Right lobe of liver (tissue), 4 donors: ENCODE data around the gene EXOSC7.

Source experiments
- POLR2A ChIP-seq: fragments of 450-650 bp; IDR thresholded peaks from one replicate; pipeline ENCODE4 v1.6.1; 2017; ENCODE audit warnings: antibody characterized with exemption, mild to moderate bottlenecking
- TF ChIP-seq, protein P1 (sequence below), 4 donors: fragments of 200-600 bp in 3 of 4; fragments of 450-650 bp in 1 of 4; IDR thresholded peaks; one replicate each; pipeline versions ENCODE4 v1.5.1 to v1.8.0; 2016 to 2022; ENCODE audit warnings: antibody characterized with exemption in 4 of 4, mild to moderate bottlenecking in 2 of 4
- donor health status: DM: no; HTN: no; CAD: no.
- donor health status: DM: no; HTN: no; CAD: no.
- donor health status: DM: no; HTN: yes; CAD: no.

DNA sequence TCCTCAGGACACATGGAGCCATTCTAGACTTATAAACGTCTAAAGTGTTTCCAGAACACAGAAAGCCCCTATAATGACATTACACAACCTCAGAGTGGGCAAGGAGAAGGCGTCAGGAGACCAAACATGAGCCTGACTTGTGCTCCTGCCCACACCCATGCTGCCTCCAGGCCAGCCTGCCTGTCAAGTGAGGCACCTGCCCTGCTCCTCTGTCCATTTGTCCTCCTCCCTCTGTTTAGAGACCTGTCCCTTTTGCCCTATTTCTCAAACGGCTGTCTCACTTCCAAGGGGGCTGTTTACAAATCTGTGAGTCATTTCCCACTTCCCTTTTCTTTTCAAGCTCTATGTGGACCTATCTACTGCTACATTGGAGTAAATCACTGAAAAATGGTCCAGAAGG is 21.1 kb upstream of the EXOSC7 start:
- TF ChIP-seq, protein P1, sequence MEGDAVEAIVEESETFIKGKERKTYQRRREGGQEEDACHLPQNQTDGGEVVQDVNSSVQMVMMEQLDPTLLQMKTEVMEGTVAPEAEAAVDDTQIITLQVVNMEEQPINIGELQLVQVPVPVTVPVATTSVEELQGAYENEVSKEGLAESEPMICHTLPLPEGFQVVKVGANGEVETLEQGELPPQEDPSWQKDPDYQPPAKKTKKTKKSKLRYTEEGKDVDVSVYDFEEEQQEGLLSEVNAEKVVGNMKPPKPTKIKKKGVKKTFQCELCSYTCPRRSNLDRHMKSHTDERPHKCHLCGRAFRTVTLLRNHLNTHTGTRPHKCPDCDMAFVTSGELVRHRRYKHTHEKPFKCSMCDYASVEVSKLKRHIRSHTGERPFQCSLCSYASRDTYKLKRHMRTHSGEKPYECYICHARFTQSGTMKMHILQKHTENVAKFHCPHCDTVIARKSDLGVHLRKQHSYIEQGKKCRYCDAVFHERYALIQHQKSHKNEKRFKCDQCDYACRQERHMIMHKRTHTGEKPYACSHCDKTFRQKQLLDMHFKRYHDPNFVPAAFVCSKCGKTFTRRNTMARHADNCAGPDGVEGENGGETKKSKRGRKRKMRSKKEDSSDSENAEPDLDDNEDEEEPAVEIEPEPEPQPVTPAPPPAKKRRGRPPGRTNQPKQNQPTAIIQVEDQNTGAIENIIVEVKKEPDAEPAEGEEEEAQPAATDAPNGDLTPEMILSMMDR (IDR thresholded peaks at IDR 0.05), result no peak
- TF ChIP-seq POLR2A, result no peak
